Middle frontal gyrus (tissue), 1 donor: ENCODE data around the gene ID1.
"Not testable (repeated sequence)": the region's sequence is repeated elsewhere in the genome, so short reads cannot be mapped to it uniquely, and the experiment has no call there.

ENCODE experiments used
- DNase-seq: peaks from one replicate; pipeline ENCODE4 v3.0.0-alpha.2; 2015; ENCODE audit warnings: low spot score; ENCODE audit errors: extremely low spot score

The ID1 gene

GRCh38 chr20:31573555-31574321 lies 31.4 kb upstream of the ID1 start:
- no peak for DNase-seq

GRCh38 chr20:31574986-31575385 lies 30.1 kb upstream of the ID1 start:
- not testable (repeated sequence) for DNase-seq

- DNase-seq = no peak
Observed at GRCh38 chr20:31576751-31577150, 28.3 kb upstream of the ID1 start.

GRCh38 chr20:31577194-31577593 lies 27.9 kb upstream of the ID1 start:
- no peak for DNase-seq

GRCh38 chr20:31578448-31579138 lies 26.5 kb upstream of the ID1 start:
- no peak for DNase-seq

GRCh38 chr20:31579245-31579644 lies 25.8 kb upstream of the ID1 start:
- DNase-seq = no peak

- not testable (repeated sequence) for DNase-seq
Observed at GRCh38 chr20:31579941-31580651, 25.0 kb upstream of the ID1 start.

- no peak for DNase-seq
Observed at GRCh38 chr20:31580706-31581105, 24.4 kb upstream of the ID1 start.

GRCh38 chr20:31581391-31581790 lies 23.7 kb upstream of the ID1 start:
- DNase-seq = no peak

- DNase-seq = no peak
Observed at GRCh38 chr20:31587545-31588389, 17.3 kb upstream of the ID1 start.

GRCh38 chr20:31590717-31591225 lies 14.3 kb upstream of the ID1 start:
- DNase-seq = no peak

- DNase-seq = no peak
Observed at GRCh38 chr20:31593221-31594001, 11.7 kb upstream of the ID1 start.

- no peak for DNase-seq
Observed at GRCh38 chr20:31594002-31594557, 11.0 kb upstream of the ID1 start.

GRCh38 chr20:31594558-31595379 lies 10.3 kb upstream of the ID1 start:
- no peak for DNase-seq

GRCh38 chr20:31595380-31595653 lies 9.8 kb upstream of the ID1 start:
- no peak for DNase-seq

GRCh38 chr20:31595654-31596411 lies 9.3 kb upstream of the ID1 start:
- no peak for DNase-seq

GRCh38 chr20:31596412-31596715 lies 8.7 kb upstream of the ID1 start:
- not testable (repeated sequence) for DNase-seq

GRCh38 chr20:31596831-31597480 lies 8.1 kb upstream of the ID1 start:
- no peak for DNase-seq
